Regular cardiac myocyte (primary cell): Measurements from ENCODE around the gene A2M. TPM values are rescaled to one million over a fixed set of nuclear protein-coding genes. Genes with fewer than 3 reads are reported as not detected.

Experiments
- total RNA-seq: library from RNA; depleted of rRNA; stranded (reverse); fragments of >200 nt; gene quantifications from 2 replicates; pipeline ENCODE4 v1.2.3, GENCODE V29; 2014

A2M gene
- total RNA-seq, result 3.3 and 11.8 TPM in 2 replicates

DNA sequence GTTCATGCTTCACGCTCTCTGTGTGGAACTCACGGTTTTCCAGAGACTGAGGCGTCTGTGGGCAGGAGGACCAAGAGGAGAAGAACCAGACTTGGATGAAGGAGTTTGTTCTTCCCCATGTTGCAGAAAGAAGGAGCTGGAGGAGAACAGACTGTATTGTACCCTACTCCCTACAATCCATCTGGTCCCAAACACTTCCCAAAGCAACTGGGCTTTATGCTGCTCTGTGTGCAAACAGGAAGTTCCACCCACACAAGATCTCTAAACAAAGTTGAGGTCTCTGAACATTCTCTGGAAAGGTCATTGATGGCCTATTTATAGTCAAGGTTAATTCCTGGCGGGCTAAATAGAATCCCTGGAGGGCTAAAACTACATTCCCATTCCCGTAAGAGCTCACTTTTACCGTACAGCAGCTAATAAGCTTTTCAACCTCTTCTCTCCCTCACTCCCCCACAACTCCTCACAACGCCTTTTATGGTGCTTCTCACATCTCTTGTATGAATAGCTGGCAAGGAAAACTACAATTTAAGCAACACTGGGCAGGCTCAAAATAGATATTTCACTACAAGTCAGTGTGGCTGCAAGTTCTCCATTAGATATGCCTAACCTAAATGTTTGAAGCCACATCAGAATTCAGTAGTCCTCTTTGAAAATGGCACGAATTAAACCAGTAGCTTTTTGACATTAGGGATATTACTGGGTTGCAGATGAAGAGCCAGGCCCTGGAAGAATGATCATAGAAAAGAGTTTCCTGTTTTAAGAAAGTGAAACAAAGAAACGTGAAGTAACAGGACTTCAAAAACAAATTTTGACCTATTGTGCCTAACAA is at the start of gene A2M:
A2M (minus strand) TSS at position 189 of the 829 bp plus-strand sequence; CDS start at position 119, 70 bp downstream.

Other genes with a start within 250 kb of the A2M start
- 7.7 and 8.2 TPM in 2 replicates for gene PHC1, start 201.4 kb downstream of the A2M start, total RNA-seq
- 207 and 229 TPM in 2 replicates for gene M6PR, start 166.3 kb downstream of the A2M start, total RNA-seq
- 0.38 and 0.85 TPM in 2 replicates for gene KLRG1, start 126.4 kb downstream of the A2M start, total RNA-seq
- not detected in 2 replicates for gene PZP, start 92.5 kb upstream of the A2M start, total RNA-seq